AG04450 (cell line): Measurements from ENCODE around the gene IRGC. TPM values are rescaled to one million over a fixed set of nuclear protein-coding genes. Genes with fewer than 3 reads are reported as not detected.
"Not testable (repeated sequence)": the region's sequence is repeated elsewhere in the genome, so short reads cannot be mapped to it uniquely, and the experiment has no call there.

Experiments used
- CTCF ChIA-PET: fragments of 300-600, 350-600 bp; formaldehyde crosslinking; extraction: SDS; loops from one replicate; lab custom pipeline; 2022; ENCODE audit warnings: antibody characterized with exemption, inconsistent platforms; lab: Charles Lee
- POLR2A ChIA-PET: fragments of 350-600 bp; formaldehyde crosslinking; extraction: SDS; loops from one replicate; lab custom pipeline; 2021; ENCODE audit warnings: antibody characterized with exemption, inconsistent platforms; lab: Yijun Ruan, JAX
- DNase-seq: peaks from one replicate; pipeline ENCODE4 v3.0.0-alpha.2; 2011; ENCODE audit warnings: low read depth, low spot score
- H3K27ac ChIP-seq: one replicate; pipeline ENCODE4 v1.5.1; 2012; ENCODE audit warnings: low read depth, low read length, control low read depth
- H3K27me3 ChIP-seq: one replicate; pipeline ENCODE4 v1.6.0; 2012; ENCODE audit warnings: low read length; ENCODE audit not compliant: control insufficient read depth, insufficient read depth
- H3K4me3 ChIP-seq: 2 replicates; pipeline ENCODE4 v1.5.1; 2011; ENCODE audit warnings: mild to moderate bottlenecking, low read depth, low read length, control low read depth
- H3K9me3 ChIP-seq: 2 replicates; pipeline ENCODE4 v1.5.1; 2012; ENCODE audit warnings: low read length; ENCODE audit not compliant: control insufficient read depth, insufficient read depth
- polyA plus RNA-seq: library from polyadenylated mRNA; depleted of rRNA; stranded (reverse); fragments of >200 nt; gene quantifications from 2 replicates; pipeline ENCODE4 v1.2.3, GENCODE V29; 2011
- TF ChIP-seq, protein P1 (sequence below): IDR thresholded peaks from 2 replicates; pipeline ENCODE4 v1.5.1; 2011; ENCODE audit warnings: low read depth, low read length, control low read depth, inconsistent platforms

IRGC gene
- polyA plus RNA-seq, 1 experiment: not detected

DNA sequence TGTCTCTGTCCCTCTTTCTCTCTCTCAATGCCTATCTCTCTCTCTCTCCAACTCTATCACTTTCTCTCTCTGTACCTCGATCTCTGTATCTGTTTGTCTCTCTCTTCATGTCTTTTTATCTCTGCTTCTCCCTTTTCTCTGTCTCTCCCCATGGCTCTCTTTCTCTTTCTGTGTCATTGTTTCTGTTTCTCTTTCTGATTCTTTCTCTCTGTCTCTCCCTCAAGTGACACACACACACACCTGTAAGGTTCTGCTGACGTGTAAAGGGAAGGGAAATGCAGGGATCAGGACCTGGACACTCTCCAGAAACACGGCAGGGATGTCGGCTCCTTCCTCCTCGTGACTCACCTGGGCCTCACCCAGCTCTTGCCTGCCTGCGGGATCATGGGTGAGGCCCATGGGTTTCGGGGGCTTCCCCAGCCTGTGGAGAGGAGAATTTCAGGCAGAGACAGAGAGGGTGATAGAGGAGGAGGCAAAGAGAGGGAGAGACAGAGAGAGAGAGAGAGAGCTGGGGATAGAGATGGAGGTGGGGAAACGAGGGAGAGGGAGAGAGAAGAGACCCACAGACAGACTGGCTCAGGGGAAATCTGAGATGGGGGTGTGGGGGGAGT, 40.5 kb upstream of the IRGC start:
- DNase-seq: no peak
- no peak overlapping the region for H3K4me3 ChIP-seq
- no peaks in the 10 kb centered on the region for H3K27me3 ChIP-seq
- H3K9me3 ChIP-seq: no peaks in the 10 kb centered on the region
- CTCF ChIA-PET: interaction anchor here (1.1 to 1.5 kb wide), 3 partner anchors 69 to 135 kb away, joined by 4 to 14 read pairs (median 5); no protein-coding TSS in a partner anchor
- H3K27ac ChIP-seq: no peak overlapping the region
- TF ChIP-seq, protein P1, sequence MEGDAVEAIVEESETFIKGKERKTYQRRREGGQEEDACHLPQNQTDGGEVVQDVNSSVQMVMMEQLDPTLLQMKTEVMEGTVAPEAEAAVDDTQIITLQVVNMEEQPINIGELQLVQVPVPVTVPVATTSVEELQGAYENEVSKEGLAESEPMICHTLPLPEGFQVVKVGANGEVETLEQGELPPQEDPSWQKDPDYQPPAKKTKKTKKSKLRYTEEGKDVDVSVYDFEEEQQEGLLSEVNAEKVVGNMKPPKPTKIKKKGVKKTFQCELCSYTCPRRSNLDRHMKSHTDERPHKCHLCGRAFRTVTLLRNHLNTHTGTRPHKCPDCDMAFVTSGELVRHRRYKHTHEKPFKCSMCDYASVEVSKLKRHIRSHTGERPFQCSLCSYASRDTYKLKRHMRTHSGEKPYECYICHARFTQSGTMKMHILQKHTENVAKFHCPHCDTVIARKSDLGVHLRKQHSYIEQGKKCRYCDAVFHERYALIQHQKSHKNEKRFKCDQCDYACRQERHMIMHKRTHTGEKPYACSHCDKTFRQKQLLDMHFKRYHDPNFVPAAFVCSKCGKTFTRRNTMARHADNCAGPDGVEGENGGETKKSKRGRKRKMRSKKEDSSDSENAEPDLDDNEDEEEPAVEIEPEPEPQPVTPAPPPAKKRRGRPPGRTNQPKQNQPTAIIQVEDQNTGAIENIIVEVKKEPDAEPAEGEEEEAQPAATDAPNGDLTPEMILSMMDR: no peak
- POLR2A ChIA-PET: interaction anchor here (0.7 kb wide), 1 partner anchor 76 kb away, joined by 8 read pairs; no protein-coding TSS in a partner anchor

DNA sequence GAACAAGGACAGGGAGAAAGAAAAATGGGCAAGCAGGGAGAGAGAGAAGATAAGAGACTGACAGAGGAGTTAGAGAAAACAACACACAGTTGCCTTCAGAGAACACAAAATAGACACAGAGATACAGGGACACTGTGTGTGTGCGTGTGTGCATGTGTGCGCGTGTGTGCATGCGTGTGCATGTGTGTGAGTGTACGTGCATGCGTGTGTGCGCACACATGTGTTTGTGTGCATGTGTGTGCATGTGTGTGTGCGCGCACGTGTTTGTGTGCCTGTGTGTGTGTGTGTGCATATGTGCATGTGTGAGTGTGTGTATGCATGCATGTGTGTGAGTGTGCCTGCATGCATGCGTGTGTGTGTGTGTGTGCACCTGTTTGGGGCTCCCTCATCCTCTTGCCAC, 40.0 kb upstream of the IRGC start:
- ChIA-PET POLR2A (no interaction called here), CTCF (interaction anchor here (1.1 kb wide), 1 partner anchor 69 kb away, joined by 4 read pairs; no protein-coding TSS in a partner anchor)
- Histone ChIP-seq H3K4me3 (no peak overlapping the region), H3K27me3 (no peaks in the 10 kb centered on the region), H3K9me3 (no peaks in the 10 kb centered on the region), H3K27ac (no peak overlapping the region)
- TF ChIP-seq, protein P1: no peak
- no peak for DNase-seq

DNA sequence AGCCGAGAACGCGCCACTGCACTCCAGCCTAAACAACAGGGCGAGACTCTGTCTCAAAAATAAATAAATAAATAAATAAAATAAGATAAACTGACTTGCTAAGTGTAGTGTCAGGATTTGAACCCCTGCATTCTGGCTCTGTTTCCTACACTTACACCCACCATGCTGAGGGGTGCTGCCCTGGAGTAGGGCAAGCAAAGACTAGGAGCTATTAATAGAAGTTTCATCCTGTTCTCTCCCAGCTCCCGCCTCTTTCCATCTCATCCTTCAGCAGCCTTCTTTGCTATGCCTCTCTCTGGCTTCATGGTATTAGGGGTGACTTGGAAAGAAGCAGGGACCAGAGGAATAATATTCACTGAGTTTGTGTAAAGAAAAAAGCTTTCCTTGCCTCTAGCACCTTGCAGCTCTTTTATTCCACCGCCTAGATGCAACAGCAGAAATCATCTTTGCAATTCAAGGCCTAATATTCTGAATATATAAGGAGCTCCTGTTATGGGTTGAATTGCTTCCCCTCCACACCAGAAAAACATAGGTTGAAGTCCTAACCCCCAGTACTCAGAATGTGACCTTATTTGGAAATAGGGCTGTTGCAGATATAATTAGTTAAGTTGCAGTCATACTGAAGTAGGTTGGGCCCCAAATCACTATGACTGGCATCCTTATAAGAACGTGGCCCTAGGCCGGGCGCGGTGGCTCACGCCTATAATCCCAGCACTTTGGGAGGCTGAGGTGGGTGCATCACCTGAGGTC, 37.2 kb upstream of the IRGC start:
- no peak overlapping the region for H3K27ac ChIP-seq
- no peak for DNase-seq
- H3K4me3 ChIP-seq: no peak overlapping the region
- TF ChIP-seq, protein P1: no peak
- ChIA-PET CTCF (interaction anchor here (0.5 to 1.1 kb wide), 2 partner anchors 10 to 271 kb away, joined by 3 to 4 read pairs; no protein-coding TSS in a partner anchor), POLR2A (interaction anchor here (0.6 to 1.1 kb wide), 3 partner anchors 9 to 61 kb away, joined by 3 to 5 read pairs (median 4); partner anchors contain the start of gene PLAUR)
- no peaks in the 10 kb centered on the region for H3K27me3 ChIP-seq
- H3K9me3 ChIP-seq: no peaks in the 10 kb centered on the region

DNA sequence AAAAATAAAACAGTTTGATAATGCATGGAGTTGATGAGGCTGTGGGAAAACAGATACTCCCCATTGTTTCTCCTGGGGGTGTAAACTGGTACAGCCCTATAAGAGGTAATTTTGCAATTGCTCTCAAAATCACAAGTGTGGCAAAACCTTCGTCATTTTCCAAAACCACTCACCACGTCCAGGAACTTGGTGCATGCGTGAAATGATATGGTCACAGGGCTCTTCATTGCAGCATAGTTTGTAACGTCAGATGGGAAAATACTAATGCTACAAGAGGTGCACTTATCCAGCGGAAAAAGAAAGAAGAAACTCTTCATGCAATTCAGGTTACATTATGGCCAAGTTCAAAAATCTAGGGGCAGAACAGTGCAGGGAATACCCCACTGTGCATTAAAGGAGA, 34.1 kb upstream of the IRGC start:
- ChIA-PET POLR2A (no interaction called here), CTCF (no interaction called here)
- no peaks in the 10 kb centered on the region for H3K9me3 ChIP-seq
- no peak overlapping the region for H3K4me3 ChIP-seq
- H3K27me3 ChIP-seq: no peaks in the 10 kb centered on the region
- DNase-seq: no peak
- no peak overlapping the region for H3K27ac ChIP-seq
- TF ChIP-seq, protein P1: no peak

DNA sequence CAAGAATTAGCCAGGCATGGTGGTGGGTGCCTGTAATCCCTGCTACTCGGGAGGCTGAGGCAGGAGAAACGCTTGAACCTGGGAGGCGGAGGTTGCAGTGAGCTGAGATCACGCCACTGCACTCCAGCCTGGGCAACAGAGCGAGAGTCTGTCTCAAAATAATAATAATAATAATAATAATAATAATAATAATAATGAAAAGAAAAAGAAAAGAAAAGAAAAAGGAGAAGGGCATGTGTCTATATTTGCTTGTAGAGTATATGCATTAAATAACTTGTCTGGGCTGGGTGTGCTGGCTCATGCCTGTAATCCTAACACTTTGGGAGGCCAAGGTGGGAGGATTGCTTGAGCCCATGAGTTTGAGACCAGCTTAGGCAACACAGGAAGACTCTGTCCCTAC, 33.6 kb upstream of the IRGC start:
- H3K27me3 ChIP-seq, POLR2A ChIA-PET, H3K27ac ChIP-seq, DNase-seq, CTCF ChIA-PET, H3K4me3 ChIP-seq, H3K9me3 ChIP-seq: not testable (repeated sequence)
